Middle frontal gyrus (tissue), 1 donor: ENCODE data around the gene HIF1AN.

Source experiments
- DNase-seq: peaks from one replicate; pipeline ENCODE4 v3.0.0-alpha.2; 2015; ENCODE audit warnings: low spot score; ENCODE audit errors: extremely low spot score

HIF1AN gene

DNA sequence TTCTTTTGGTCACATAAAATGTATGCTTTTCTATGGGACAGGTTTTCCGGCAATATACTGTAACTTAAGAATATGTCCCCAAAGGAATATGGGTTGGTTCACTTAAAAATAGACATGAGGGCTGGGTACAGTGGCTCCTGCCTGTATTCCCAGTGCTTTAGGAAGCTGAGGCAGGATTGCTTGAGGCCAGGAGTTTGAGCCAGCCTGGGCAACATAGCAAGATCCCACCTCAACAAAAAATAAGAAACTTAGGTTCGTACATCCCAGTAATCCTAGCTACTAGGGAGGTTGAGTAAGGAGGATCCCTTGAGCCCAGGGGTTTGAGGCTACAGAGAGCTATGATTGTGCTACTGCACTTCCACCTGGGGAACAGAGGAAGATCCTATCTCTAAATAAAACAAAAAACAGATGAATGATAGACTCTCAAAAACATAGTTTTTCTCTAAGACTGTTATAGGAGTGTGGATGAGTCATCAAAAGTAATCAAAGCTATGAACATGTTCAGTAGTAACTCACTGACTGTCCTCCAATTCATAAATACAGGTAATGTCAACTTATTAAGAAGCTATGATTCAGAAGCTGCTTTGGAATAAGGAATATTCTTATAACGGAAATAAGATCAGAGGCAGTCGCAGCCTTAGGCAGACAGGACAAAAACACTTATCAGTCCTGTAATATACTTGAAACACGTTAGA is 13.5 kb upstream of the HIF1AN start:
- no peak for DNase-seq

DNA sequence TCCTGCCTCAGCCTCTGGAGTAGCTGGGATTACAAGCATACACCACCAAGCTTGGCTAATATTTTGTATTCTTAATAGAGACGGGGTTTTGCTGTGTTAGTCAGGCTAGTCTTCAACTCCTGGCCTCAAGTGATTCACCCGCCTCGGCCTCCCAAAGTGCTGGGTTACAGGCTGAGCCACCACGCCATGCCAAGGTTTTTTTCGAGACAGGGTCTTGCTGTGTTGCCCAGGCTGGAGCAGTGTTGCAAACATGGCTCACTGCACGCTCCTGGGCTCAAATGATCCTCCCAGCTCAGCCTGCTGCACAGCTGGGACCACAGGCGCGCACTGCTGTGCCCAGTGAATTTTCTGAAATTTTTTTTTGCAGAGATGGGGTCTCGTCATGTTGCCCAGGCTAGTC is 12.8 kb upstream of the HIF1AN start:
- DNase-seq, result no peak

DNA sequence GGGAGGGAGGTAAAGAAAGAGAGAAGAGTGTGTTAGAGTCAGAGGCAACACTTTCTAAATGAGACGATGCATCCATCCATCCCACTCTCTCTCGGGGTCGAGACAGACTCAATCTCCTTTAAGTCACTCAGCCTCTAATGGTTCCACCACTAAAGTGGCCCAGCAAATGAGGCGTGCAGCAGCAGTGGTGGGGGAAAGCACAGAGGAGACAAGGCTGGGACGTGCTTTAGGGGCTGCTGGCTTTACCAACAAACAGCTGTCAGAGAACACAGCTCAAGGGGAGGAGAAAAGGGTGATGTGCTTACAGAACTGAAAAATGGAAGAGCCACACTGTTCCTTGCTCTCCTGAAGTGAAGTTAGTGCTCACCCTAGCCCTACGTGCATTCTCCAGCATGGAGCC is 11.5 kb upstream of the HIF1AN start:
- no peak for DNase-seq

- no peak for DNase-seq
Observed at GRCh38 chr10:100524638-100525037, 11.1 kb upstream of the HIF1AN start.

DNA sequence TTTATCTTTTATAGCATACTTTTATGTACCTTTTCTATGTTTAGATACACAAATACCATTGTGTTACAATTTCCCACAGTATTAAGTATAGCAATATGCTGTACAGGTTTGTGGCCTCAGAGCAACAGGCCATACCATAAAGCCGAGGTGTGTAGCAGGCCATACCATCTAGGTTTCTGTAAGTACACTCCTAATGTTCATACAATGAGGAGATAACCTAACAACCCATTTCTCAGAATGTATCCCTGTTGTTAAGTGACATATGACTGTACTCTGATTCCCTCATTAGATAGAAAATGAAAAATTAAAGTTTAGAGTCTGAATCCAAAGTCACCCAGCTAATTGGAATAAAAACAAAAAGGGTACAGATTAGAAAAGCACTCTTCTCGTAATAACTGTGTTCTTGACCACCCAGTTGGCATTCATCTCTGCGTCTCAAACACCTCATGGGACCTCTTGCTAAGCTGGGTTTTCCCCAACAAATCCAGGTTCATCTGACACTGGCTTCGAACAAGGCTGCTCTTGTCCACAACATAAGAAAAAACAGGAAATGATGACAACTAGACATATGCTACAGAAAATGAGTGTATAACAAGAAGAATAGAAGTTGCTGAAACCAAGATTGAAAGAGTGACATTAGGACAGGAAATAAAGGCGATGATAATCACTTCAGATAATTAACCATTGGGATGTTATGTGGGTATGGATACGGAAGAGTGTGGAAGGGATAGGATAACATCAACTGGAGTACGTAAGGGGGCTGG is 7.4 kb upstream of the HIF1AN start:
- DNase-seq, result no peak

GRCh38 chr10:100528921-100529474 is 6.7 kb upstream of the HIF1AN start:
- DNase-seq, result no peak

DNA sequence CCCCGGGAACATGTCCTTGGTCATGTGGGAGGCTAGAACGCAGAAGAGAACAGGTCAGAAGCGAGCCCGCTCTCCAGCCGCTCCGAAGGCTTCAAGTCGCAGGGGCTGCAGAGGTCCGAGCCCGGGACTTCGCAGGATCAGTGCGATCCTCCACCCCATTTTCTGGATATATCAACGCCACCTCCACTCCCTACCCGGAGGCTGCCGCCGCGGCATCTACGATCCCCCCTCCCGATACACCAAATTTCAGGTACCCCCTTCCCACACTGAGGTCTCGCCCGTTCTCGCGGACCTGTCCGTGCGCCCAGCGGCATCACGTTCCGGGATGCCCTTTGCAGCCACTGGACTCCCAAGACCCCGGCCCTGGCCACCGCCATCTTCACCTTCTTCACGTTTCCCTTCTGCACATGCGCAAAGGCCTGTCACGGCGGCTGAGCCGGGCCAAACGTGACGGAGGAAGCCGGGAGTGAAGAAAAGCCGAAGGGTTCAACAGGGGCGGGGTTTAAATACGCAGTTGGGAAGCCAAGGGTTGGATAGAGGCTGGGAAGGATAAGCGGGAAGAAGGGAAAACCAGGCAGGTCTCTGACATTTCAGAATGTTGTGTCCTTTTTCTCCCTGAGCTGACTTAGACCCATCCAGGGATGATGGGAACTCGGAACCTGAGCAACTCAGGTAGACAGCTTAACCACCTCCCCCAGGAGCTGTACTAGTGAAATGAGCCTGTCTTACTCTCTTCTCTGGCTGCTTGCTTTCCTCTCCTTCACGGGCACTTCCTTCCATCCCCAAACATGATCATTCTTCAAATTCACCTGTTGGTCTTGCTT is 6.1 kb upstream of the HIF1AN start, which contains the start of gene NDUFB8:
Gene NDUFB8, minus strand, starts transcription at position 397 of the 824 bp plus-strand sequence. Its CDS starts 20 bp downstream, at position 377.
- peak; percentile 89 for DNase-seq

DNA sequence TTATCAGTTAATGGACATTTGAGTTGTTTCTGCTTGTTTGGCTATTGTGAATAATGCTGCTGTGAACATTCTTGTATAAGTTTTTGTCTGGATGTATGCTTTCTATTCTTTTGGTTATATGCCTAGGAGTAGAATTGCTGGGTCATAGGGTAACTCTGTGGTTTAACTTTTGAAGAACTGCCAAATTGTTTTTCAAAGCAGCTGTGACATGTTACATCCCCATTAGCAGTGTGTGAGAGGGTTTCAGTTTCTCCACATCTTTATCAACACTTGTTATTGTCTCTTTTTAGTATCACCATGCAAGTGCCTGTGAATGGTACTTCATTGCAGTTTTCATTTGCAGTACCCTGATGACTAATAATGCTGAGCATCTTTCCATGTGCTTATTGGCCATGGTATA is 4.0 kb upstream of the HIF1AN start:
- no peak for DNase-seq

DNA sequence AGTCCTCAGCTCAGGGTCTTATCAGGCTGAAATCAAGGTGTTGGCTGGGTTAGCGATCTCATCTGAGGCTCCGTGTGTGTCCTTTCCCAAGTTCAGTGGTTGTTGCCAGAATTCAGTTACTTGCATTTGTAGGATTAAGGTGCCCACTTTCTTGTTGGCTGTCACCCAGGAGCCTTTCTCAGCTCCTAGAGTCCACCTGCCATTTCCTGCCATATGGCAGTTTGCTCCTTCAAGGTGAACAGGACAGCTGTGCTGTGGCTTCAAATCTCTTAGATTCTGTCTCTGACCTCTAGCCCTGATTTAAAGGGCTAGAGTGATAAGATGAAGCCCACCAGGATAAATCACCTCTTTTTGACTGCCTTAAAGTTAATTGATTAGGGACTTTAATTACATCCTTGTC is 1.0 kb upstream of the HIF1AN start:
- no peak for DNase-seq

DNA sequence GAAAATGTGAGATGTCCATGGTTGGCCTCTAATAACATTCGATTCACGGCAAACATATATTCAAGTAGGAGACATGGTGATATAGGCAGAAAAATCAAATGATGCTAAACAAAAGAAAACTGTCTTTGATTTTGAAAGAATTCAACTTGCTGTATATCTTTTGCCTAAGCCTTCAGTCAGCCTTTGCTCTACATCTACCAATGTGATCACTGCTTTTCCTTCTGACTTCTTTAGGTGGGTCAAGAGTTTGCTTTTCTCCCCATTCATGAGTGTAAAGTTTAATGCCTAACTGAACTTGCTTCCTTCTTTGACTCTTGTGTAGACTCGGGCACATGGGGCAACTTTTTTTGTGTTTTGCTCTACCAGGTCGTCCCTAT is 417 bp upstream of the HIF1AN start:
- DNase-seq, result no peak

DNA sequence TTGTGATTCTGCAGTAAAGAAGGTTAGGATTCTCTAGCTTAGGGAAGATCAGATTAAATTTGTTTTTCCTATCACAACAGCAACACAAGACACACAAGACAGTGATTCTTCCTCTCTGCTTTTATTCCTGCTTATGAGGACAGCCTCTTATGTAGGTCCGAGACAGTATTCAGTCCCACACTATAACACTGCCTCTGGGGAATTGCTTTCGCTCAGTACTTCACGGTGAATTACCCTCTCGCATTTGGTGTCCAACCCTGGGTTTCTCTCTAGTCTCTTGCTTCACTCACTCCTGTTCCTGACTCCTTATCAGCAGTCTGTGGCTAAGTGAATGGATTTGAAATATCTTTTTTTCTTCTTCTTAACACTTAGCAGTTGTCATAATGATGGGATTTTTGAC is 1.7 kb downstream of the HIF1AN start:
- no peak for DNase-seq

GRCh38 chr10:100544950-100545349 is 9.2 kb downstream of the HIF1AN start:
- no peak for DNase-seq

DNA sequence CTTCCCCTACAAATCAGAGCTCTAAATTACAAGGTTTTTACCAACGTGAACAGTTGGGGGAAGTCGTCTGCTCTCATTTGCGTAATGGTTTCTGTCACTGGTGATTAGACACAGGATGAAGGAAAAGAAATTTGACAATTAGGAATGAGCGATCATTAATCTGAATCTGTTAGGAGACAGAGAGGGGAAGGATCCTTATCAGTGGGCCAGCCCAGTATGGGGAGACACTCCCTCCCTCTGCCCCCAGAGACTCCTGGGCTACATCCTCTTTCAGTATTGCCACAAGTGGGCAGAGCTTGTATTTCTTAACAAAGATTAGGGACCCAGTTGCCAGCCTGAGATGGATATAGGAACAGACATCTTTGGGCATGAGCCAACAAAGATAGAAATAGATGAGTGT is 15.5 kb downstream of the HIF1AN start:
- no peak for DNase-seq

- DNase-seq, result no peak
Observed at GRCh38 chr10:100551738-100552137, 16.0 kb downstream of the HIF1AN start.

DNA sequence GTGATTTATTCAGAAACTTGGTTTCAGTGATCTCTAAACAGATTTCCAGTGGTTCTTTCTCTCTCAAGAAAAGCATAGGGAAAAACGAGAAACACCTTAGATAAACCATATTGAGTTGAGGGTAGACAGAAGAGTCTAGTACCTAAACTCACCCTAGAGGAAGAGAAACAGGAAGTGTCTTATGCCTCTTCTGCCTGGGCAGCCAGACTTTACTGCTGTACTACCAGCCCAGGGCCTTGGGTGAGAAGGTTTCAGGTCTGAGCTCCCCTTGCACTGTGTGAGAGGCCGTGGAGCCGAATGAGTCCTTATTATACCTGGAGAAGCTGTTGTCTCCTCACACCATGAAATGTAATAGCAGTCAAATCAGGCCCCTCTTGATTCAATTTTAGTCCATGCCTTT is 18.2 kb downstream of the HIF1AN start:
- DNase-seq, result no peak

DNA sequence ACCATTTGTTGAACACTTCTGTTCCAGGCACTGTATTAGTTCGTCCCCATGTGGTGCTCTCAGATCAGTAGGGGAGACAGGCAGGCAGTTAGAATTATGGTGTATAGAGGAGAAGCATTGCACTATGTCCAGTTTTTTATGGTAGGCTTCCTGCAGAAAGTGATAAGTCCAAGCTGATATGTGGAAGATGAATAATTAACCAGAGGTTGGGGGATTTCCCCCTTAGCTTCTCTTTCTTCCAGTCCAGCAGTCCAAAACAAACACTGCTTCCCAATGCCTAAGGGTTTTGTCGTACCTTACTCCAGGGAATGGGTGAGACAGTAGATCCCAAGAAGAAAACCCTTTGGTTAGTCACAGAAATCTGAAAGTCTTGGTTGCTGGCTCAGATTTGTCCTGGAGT is 19.2 kb downstream of the HIF1AN start:
- DNase-seq, result no peak

- no peak for DNase-seq
Observed at GRCh38 chr10:100560248-100560647, 24.5 kb downstream of the HIF1AN start.

- DNase-seq, result no peak
Observed at GRCh38 chr10:100561005-100561404, 25.3 kb downstream of the HIF1AN start.

DNA sequence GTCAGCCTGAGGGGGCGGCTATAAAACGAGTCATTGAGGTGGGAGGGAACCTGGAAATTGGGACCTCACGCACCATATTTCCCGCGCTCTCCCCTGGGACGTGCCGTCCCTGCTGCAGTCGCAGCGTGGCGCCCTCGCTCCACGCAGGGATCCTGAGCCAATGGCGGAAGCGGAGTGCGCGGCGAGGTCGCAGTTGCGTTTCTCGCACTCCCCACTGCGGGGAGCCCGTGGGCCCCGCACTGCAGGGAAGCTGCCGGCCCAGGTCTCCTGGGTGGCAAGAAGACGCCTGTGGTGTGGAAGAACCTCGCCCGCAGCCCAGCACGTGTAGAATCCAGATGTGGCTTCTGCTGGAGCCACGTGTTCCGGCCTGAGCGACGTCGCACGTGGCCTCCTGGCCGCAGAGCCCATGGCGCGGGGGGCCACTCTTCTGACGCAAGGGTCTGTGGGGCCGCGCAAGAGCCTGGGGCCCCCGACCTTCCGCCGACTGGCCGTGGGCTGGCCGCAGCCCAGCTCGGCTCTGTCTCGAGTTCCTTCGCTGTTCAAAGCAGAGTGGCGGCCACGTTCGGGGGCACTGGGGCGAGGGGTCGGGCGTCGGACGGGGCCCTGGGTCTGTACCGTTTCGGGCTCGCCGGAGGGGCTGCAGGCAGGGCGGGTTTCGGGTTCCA is 26.4 kb downstream of the HIF1AN start:
- DNase-seq, result peak; percentile 60

GRCh38 chr10:100565206-100565985 is 29.7 kb downstream of the HIF1AN start:
- no peak for DNase-seq
